ENCODE data around the gene TOR1AIP2.

The TOR1AIP2 gene

GRCh38 chr1:179877586-179878265, at the start of gene TOR1AIP2:
Gene TOR1AIP2 (minus strand): TSS chr1:179877803. CDS start chr1:179852665, 25,138 bp downstream.
- peaks cover 1 to 41% (median 35%) of the 10 kb centered on the region in 5 donors for H3K4me1 ChIP-seq (ENCODE audit: control insufficient read depth in 5 of 5, insufficient read depth in 5 of 5, low read length in 5 of 5)
- H3K4me3 ChIP-seq (ENCODE audit: low read depth in 1 of 5, low read length in 5 of 5), result peak within 1 kb of the TSS; percentile 84 to 99 (median 91)
- H3K27ac ChIP-seq (ENCODE audit: low read depth, low read length), result peak within 1 kb of the TSS; percentile 81
- no peaks in the 10 kb centered on the region for H3K27me3 ChIP-seq (ENCODE audit: control insufficient read depth in 5 of 5, insufficient read depth in 4 of 5, low read length in 5 of 5)
- peaks cover 0 to 9% (median 5%) of the 10 kb centered on the region in 5 donors for H3K36me3 ChIP-seq (ENCODE audit: control insufficient read depth in 5 of 5, insufficient read depth in 5 of 5, low read length in 5 of 5)
- H3K9me3 ChIP-seq (ENCODE audit: control insufficient read depth in 5 of 5, low read length in 5 of 5), result no peaks in the 10 kb centered on the region
- peak within 1 kb of the TSS; percentile 84 to 92 (median 91) for H3K9ac ChIP-seq (ENCODE audit: low read length in 5 of 5)

DNA sequence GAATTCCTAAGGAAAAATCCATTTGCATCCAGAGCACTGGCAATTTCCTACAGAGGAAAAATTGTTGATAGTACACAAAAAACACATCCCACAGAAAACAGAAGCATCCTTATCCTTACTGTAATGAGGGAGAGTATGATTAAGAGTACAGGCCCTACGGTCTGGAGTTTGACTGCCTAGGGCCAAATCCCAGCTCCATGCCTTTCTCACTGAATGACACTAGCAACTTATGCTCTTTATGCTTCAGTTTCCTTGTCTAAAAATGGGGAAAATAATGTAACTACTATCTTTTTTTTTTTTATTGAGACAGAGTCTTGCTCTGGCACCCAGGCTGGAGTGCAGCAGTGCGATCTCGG, 49.2 kb upstream of the TOR1AIP2 start:
- Histone ChIP-seq H3K4me1 (ENCODE audit: control insufficient read depth in 5 of 5, insufficient read depth in 5 of 5, low read length in 5 of 5) (peaks cover 0 to 9% (median 3%) of the 10 kb centered on the region in 5 donors), H3K4me3 (ENCODE audit: low read depth in 1 of 5, low read length in 5 of 5) (no peak overlapping the region), H3K27me3 (ENCODE audit: control insufficient read depth in 5 of 5, insufficient read depth in 4 of 5, low read length in 5 of 5) (no peaks in the 10 kb centered on the region), H3K27ac (ENCODE audit: low read depth, low read length) (no peak overlapping the region), H3K9me3 (ENCODE audit: control insufficient read depth in 5 of 5, low read length in 5 of 5) (no peaks in the 10 kb centered on the region), H3K36me3 (ENCODE audit: control insufficient read depth in 5 of 5, insufficient read depth in 5 of 5, low read length in 5 of 5) (peaks cover 0 to 6% (median 0%) of the 10 kb centered on the region in 5 donors), H3K9ac (ENCODE audit: low read length in 5 of 5) (no peak overlapping the region)

- H3K9me3 ChIP-seq (ENCODE audit: control insufficient read depth in 5 of 5, low read length in 5 of 5), result no peaks in the 10 kb centered on the region
These were observed 48.6 kb upstream of the TOR1AIP2 start for GRCh38 chr1:179925922-179926849.

DNA sequence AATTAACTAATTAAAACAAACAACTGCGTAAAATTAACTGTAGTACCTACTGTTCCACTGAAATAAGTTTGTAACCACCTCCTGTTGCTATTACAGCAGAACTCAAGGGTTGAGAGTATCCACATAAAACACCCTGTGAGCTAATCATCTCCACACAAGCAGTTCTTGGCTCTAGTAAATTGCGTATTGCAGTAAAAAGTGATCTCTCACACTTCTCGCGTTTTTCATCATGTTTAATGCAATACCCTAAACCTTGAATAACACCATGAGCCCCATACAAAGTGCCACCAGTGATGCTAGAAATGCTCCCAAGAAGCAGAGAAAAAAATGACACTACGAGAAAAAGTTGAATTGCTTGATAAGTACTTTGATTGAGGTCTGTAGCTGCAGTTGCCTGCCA, 47.7 kb upstream of the TOR1AIP2 start:
- Histone ChIP-seq H3K4me3 (ENCODE audit: low read depth in 1 of 5, low read length in 5 of 5) (no peak overlapping the region), H3K27ac (ENCODE audit: low read depth, low read length) (no peak overlapping the region), H3K9me3 (ENCODE audit: control insufficient read depth in 5 of 5, low read length in 5 of 5) (no peaks in the 10 kb centered on the region), H3K4me1 (ENCODE audit: control insufficient read depth in 5 of 5, insufficient read depth in 5 of 5, low read length in 5 of 5) (peaks cover 0 to under 1% (median 0%) of the 10 kb centered on the region in 5 donors), H3K36me3 (ENCODE audit: control insufficient read depth in 5 of 5, insufficient read depth in 5 of 5, low read length in 5 of 5) (peaks cover 0 to 14% (median 5%) of the 10 kb centered on the region in 5 donors), H3K27me3 (ENCODE audit: control insufficient read depth in 5 of 5, insufficient read depth in 4 of 5, low read length in 5 of 5) (no peaks in the 10 kb centered on the region), H3K9ac (ENCODE audit: low read length in 5 of 5) (no peak overlapping the region)

More at GRCh38 chr1:179925922-179926849, 48.6 kb upstream of the TOR1AIP2 start:
- H3K4me1 ChIP-seq (ENCODE audit: control insufficient read depth in 5 of 5, insufficient read depth in 5 of 5, low read length in 5 of 5), result peaks cover 0 to 3% (median 0%) of the 10 kb centered on the region in 5 donors
- H3K27ac ChIP-seq (ENCODE audit: low read depth, low read length), result no peak overlapping the region
- H3K4me3 ChIP-seq (ENCODE audit: low read depth in 1 of 5, low read length in 5 of 5), result no peak overlapping the region
- no peaks in the 10 kb centered on the region for H3K27me3 ChIP-seq (ENCODE audit: control insufficient read depth in 5 of 5, insufficient read depth in 4 of 5, low read length in 5 of 5)
- no peak overlapping the region for H3K9ac ChIP-seq (ENCODE audit: low read length in 5 of 5)
- peaks cover 0 to 12% (median 4%) of the 10 kb centered on the region in 5 donors for H3K36me3 ChIP-seq (ENCODE audit: control insufficient read depth in 5 of 5, insufficient read depth in 5 of 5, low read length in 5 of 5)

DNA sequence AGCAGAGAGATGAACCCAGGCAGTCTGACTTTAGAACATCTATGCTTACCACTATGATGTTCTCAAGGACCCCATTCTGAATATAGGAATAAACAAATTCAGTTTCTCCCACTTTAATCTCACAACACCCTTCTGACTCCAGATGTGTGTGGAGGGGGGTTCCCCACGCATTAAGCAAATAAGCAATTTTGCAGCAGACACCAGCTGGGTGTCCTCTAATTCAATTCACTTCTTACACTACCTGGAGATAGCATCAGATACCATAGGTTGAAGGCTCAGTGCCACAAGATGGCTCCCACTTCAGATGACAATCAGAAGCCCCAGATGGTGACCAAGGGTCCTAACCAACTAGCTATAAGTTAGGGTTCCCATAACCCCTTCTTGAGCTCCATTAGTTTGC, 46.7 kb upstream of the TOR1AIP2 start:
- no peak overlapping the region for H3K9ac ChIP-seq (ENCODE audit: low read length in 5 of 5)
- H3K27me3 ChIP-seq (ENCODE audit: control insufficient read depth in 5 of 5, insufficient read depth in 4 of 5, low read length in 5 of 5), result no peaks in the 10 kb centered on the region

DNA sequence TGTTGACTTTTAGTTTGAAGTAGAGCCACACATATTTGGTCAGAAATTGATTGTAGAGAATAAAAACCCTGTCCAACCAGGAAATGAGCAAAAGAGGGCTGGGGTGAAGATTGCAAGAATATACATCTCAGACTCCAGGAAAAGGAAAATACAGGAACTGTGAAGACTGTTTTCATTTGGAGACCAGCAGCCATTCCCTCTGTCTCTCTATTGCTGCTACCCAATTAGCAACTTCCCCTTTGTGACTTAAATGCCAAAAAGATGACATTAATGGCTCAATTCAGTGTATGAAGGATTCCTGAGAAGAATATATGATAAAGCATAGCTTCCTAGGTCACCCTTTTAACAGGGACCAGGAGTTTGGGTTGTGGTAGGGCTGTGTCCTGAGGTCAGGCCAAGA, 45.4 kb upstream of the TOR1AIP2 start:
- Histone ChIP-seq H3K36me3 (ENCODE audit: control insufficient read depth in 5 of 5, insufficient read depth in 5 of 5, low read length in 5 of 5) (peaks cover 12 to 27% (median 18%) of the 10 kb centered on the region in 5 donors), H3K9ac (ENCODE audit: low read length in 5 of 5) (no peak overlapping the region), H3K4me1 (ENCODE audit: control insufficient read depth in 5 of 5, insufficient read depth in 5 of 5, low read length in 5 of 5) (peaks cover 0 to 3% (median 0%) of the 10 kb centered on the region in 5 donors), H3K4me3 (ENCODE audit: low read depth in 1 of 5, low read length in 5 of 5) (no peak overlapping the region), H3K9me3 (ENCODE audit: control insufficient read depth in 5 of 5, low read length in 5 of 5) (no peaks in the 10 kb centered on the region), H3K27ac (ENCODE audit: low read depth, low read length) (no peak overlapping the region), H3K27me3 (ENCODE audit: control insufficient read depth in 5 of 5, insufficient read depth in 4 of 5, low read length in 5 of 5) (no peaks in the 10 kb centered on the region)

More for the DNA sequence above, 46.7 kb upstream of the TOR1AIP2 start:
- Histone ChIP-seq H3K4me1 (ENCODE audit: control insufficient read depth in 5 of 5, insufficient read depth in 5 of 5, low read length in 5 of 5) (peaks cover 0 to 1% (median 0%) of the 10 kb centered on the region in 5 donors), H3K9me3 (ENCODE audit: control insufficient read depth in 5 of 5, low read length in 5 of 5) (no peaks in the 10 kb centered on the region), H3K36me3 (ENCODE audit: control insufficient read depth in 5 of 5, insufficient read depth in 5 of 5, low read length in 5 of 5) (peaks cover under 1 to 18% (median 8%) of the 10 kb centered on the region in 5 donors), H3K27ac (ENCODE audit: low read depth, low read length) (no peak overlapping the region), H3K4me3 (ENCODE audit: low read depth in 1 of 5, low read length in 5 of 5) (no peak overlapping the region)

DNA sequence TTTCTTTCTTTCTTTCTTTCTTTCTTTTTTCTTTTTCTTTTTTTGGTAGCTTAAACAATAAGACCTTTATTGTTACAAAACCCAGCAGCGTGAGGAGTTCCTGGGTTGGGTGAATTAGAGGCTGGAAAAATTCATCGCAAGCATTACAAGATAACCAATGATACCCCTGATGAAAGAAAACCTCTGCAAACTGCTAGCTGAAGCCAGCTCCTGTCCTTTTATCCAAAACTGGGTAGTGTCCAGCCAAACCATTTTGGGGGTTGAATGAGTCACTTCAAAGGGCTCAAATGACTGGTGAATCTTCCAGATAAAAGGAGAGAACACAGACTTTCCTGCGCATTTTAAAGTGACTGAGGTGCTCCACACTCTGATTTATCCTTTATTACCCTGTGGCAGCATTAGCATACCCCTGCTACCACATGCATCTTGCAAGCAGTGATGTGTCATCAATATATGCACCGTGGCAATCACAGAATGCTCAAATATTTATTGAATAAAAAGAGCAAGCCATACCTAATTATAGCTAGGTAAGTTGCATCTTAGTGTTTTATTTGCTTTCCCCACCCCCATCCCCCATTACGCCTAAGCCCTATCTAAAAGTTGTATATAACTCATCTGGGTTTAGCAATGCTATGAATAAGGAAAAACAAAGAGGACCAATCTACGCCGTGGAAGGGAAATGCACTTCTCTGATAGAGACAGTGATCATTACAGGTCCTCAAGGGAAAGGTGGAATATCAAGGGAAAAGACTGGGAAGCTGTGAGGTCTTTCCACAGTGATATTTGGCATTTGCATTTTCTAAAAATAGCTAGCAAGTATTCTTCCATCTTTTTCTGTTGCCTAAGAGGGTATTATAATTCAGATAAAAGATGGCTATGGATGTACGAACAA, 44.6 kb upstream of the TOR1AIP2 start:
- Histone ChIP-seq H3K9me3 (ENCODE audit: control insufficient read depth in 5 of 5, low read length in 5 of 5) (no peaks in the 10 kb centered on the region), H3K27ac (ENCODE audit: low read depth, low read length) (no peak overlapping the region), H3K4me3 (ENCODE audit: low read depth in 1 of 5, low read length in 5 of 5) (no peak overlapping the region), H3K9ac (ENCODE audit: low read length in 5 of 5) (no peak overlapping the region), H3K36me3 (ENCODE audit: control insufficient read depth in 5 of 5, insufficient read depth in 5 of 5, low read length in 5 of 5) (peaks cover 19 to 35% (median 26%) of the 10 kb centered on the region in 5 donors), H3K4me1 (ENCODE audit: control insufficient read depth in 5 of 5, insufficient read depth in 5 of 5, low read length in 5 of 5) (peaks cover 0 to 3% (median 0%) of the 10 kb centered on the region in 5 donors), H3K27me3 (ENCODE audit: control insufficient read depth in 5 of 5, insufficient read depth in 4 of 5, low read length in 5 of 5) (no peaks in the 10 kb centered on the region)

DNA sequence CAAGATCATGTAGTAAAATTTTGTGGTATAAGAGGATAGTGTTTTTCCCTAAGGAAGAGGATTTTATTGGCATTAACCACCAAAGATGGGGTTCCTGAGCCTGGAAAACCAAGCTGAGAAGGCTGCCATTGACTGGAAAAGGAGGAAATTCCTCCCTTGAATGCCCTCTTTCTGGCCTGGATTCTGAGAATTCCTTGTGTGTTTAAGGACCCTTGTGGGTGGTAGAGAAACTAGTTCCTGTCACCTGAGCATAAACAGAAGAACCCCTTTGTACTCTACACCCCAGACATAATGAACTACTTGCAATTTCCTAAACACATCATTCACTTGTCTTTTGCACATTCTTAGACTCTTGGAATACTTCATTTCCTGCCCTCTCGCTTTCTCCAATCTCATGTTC, 43.9 kb upstream of the TOR1AIP2 start:
- Histone ChIP-seq H3K36me3 (ENCODE audit: control insufficient read depth in 5 of 5, insufficient read depth in 5 of 5, low read length in 5 of 5) (peaks cover 19 to 37% (median 29%) of the 10 kb centered on the region in 5 donors), H3K9ac (ENCODE audit: low read length in 5 of 5) (no peak overlapping the region), H3K27me3 (ENCODE audit: control insufficient read depth in 5 of 5, insufficient read depth in 4 of 5, low read length in 5 of 5) (no peaks in the 10 kb centered on the region), H3K27ac (ENCODE audit: low read depth, low read length) (no peak overlapping the region), H3K4me3 (ENCODE audit: low read depth in 1 of 5, low read length in 5 of 5) (no peak overlapping the region), H3K9me3 (ENCODE audit: control insufficient read depth in 5 of 5, low read length in 5 of 5) (no peaks in the 10 kb centered on the region), H3K4me1 (ENCODE audit: control insufficient read depth in 5 of 5, insufficient read depth in 5 of 5, low read length in 5 of 5) (peaks cover 0 to 3% (median 0%) of the 10 kb centered on the region in 5 donors)

GRCh38 chr1:179917601-179918429, 40.2 kb upstream of the TOR1AIP2 start:
- H3K9ac ChIP-seq (ENCODE audit: low read length in 5 of 5), result no peak overlapping the region
- H3K4me3 ChIP-seq (ENCODE audit: low read depth in 1 of 5, low read length in 5 of 5), result no peak overlapping the region
- peaks cover 0 to 3% (median 0%) of the 10 kb centered on the region in 5 donors for H3K4me1 ChIP-seq (ENCODE audit: control insufficient read depth in 5 of 5, insufficient read depth in 5 of 5, low read length in 5 of 5)
- H3K27me3 ChIP-seq (ENCODE audit: control insufficient read depth in 5 of 5, insufficient read depth in 4 of 5, low read length in 5 of 5), result no peaks in the 10 kb centered on the region
- H3K27ac ChIP-seq (ENCODE audit: low read depth, low read length), result no peak overlapping the region
- peaks cover 32 to 61% (median 52%) of the 10 kb centered on the region in 5 donors for H3K36me3 ChIP-seq (ENCODE audit: control insufficient read depth in 5 of 5, insufficient read depth in 5 of 5, low read length in 5 of 5)
- no peaks in the 10 kb centered on the region for H3K9me3 ChIP-seq (ENCODE audit: control insufficient read depth in 5 of 5, low read length in 5 of 5)
